ENCODE results near the gene TMED9.

The TMED9 gene

DNA sequence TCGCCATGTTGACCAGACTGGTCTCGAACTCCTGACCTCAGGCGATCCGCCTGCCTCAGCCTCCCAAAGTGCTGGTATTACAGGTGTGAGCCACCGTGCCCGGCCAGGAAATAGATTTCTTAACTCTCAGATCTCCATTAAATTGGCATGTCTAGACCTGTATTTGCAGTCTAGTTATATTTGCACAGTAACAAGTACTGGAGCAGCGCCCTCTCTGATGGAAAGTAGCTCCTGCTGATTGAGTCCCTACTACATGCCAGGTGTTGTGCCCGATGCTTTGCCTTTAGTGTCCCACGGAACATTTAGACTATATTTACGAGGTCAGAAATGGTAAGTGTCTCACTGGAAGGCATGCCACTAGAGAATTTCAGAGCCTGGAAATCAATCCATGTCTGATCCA, 15.8 kb upstream of the TMED9 start:
- TF ChIP-seq, protein P1, sequence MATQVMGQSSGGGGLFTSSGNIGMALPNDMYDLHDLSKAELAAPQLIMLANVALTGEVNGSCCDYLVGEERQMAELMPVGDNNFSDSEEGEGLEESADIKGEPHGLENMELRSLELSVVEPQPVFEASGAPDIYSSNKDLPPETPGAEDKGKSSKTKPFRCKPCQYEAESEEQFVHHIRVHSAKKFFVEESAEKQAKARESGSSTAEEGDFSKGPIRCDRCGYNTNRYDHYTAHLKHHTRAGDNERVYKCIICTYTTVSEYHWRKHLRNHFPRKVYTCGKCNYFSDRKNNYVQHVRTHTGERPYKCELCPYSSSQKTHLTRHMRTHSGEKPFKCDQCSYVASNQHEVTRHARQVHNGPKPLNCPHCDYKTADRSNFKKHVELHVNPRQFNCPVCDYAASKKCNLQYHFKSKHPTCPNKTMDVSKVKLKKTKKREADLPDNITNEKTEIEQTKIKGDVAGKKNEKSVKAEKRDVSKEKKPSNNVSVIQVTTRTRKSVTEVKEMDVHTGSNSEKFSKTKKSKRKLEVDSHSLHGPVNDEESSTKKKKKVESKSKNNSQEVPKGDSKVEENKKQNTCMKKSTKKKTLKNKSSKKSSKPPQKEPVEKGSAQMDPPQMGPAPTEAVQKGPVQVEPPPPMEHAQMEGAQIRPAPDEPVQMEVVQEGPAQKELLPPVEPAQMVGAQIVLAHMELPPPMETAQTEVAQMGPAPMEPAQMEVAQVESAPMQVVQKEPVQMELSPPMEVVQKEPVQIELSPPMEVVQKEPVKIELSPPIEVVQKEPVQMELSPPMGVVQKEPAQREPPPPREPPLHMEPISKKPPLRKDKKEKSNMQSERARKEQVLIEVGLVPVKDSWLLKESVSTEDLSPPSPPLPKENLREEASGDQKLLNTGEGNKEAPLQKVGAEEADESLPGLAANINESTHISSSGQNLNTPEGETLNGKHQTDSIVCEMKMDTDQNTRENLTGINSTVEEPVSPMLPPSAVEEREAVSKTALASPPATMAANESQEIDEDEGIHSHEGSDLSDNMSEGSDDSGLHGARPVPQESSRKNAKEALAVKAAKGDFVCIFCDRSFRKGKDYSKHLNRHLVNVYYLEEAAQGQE (IDR thresholded peaks at IDR 0.05; ENCODE audit: insufficient read depth in 1 of 2, low read depth in 2 of 2, low read length in 2 of 2) = no peak
- TF ChIP-seq FOXP2 (optimal IDR thresholded peaks at IDR 0.05; ENCODE audit: borderline replicate concordance, extremely low read depth, extremely low read length, insufficient read depth) = no peak
- no peak for TF ChIP-seq TAF1 (IDR thresholded peaks at IDR 0.05; ENCODE audit: borderline replicate concordance, insufficient read depth, low read length)
- TF ChIP-seq POLR2AphosphoS5 (IDR thresholded peaks at IDR 0.05; ENCODE audit: low read depth, low read length) = no peak
- no peak for TF ChIP-seq SIN3A (IDR thresholded peaks at IDR 0.05; ENCODE audit: borderline replicate concordance, insufficient read depth, low read length)

DNA sequence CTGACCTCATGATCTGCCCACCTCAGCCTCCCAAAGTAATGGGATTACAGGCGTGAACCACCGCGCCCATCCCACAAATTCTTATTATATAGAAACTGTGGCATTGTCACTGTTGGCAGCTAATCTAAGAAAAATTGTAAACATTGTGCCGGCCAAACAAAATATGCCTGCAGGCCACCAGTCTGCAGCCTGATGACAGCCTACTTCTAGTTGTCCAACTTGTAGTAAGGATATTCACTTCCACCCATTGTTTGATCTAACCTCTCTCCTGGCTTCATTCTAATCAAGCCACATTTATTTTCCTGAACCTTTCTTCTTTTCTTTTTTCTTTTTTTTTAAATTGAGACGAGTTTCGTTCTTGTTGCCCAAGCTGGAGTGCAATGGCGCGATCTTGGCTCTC, 13.7 kb upstream of the TMED9 start:
- TF ChIP-seq FOXP2 (optimal IDR thresholded peaks at IDR 0.05; ENCODE audit: borderline replicate concordance, extremely low read depth, extremely low read length, insufficient read depth) (no peak), POLR2AphosphoS5 (IDR thresholded peaks at IDR 0.05; ENCODE audit: low read depth, low read length) (no peak), SIN3A (IDR thresholded peaks at IDR 0.05; ENCODE audit: borderline replicate concordance, insufficient read depth, low read length) (no peak), TAF1 (IDR thresholded peaks at IDR 0.05; ENCODE audit: borderline replicate concordance, insufficient read depth, low read length) (no peak)
- TF ChIP-seq, protein P1 (IDR thresholded peaks at IDR 0.05; ENCODE audit: insufficient read depth in 1 of 2, low read depth in 2 of 2, low read length in 2 of 2) = no peak

DNA sequence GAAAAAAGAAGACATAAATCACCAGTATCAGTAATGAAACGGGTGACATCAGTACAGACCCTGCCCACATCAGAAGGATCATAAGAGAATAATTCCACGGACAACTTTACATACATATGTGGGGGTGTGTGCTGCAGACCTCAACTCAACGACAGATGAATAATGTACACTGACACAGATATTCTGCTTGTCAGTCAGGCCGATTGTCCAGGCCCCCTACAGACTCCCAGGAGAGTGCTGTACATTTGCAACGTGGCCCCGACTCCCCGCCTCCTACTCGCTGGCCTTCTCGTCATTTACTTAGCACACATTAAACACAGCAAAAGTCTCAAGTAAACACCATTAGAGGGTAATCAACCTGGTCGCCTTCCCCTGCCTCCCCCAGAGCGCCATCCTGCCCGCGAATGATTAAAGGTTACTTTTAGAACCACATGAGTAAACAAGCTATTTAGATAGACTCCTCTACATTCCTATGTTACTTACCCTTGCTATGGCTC, 3.5 kb upstream of the TMED9 start:
- TF ChIP-seq, protein P1 (IDR thresholded peaks at IDR 0.05; ENCODE audit: insufficient read depth in 1 of 2, low read depth in 2 of 2, low read length in 2 of 2) = no peak

DNA sequence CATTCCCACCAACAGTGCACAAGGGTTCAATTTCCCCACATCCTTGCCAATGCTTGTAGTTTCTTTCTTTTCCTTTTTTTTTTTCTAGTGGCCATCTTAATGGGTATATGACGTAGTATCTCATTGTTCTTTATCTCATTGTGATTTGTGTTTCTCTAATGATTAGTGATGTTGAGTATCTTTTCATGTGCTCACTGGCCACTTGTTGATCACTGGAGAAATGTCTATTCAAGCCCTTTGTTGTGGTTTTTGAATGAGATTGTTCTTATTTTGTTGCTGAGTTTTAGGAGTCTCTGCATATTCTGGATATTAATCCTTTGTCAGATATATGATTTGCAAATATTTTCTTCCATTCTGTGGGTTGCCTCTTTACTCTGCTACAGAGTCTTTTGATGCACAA, 1.6 kb upstream of the TMED9 start:
- TF ChIP-seq POLR2AphosphoS5 (IDR thresholded peaks at IDR 0.05; ENCODE audit: low read depth, low read length) (no peak), FOXP2 (optimal IDR thresholded peaks at IDR 0.05; ENCODE audit: borderline replicate concordance, extremely low read depth, extremely low read length, insufficient read depth) (no peak), SIN3A (IDR thresholded peaks at IDR 0.05; ENCODE audit: borderline replicate concordance, insufficient read depth, low read length) (no peak), TAF1 (IDR thresholded peaks at IDR 0.05; ENCODE audit: borderline replicate concordance, insufficient read depth, low read length) (no peak)
- TF ChIP-seq, protein P1 (IDR thresholded peaks at IDR 0.05; ENCODE audit: insufficient read depth in 1 of 2, low read depth in 2 of 2, low read length in 2 of 2) = no peak

DNA sequence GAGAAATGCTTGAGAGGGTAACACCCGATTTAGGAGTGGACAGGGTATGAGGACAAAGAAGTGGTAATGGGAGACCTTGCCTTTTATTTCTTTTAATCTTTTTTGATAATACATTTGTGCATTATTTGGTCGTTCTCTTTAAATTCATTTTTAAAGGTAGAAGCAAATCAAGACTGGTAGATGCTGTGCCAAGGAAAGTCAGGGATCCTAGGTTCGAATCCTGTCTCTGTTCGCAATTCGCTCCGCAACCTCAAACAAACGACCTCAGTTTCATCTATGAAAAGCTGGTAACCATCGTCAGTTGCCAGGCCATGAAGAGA, 353 bp upstream of the TMED9 start:
- TF ChIP-seq SIN3A (IDR thresholded peaks at IDR 0.05; ENCODE audit: borderline replicate concordance, insufficient read depth, low read length) = no peak
- TF ChIP-seq TAF1 (IDR thresholded peaks at IDR 0.05; ENCODE audit: borderline replicate concordance, insufficient read depth, low read length) = no peak
- no peak for TF ChIP-seq FOXP2 (optimal IDR thresholded peaks at IDR 0.05; ENCODE audit: borderline replicate concordance, extremely low read depth, extremely low read length, insufficient read depth)
- TF ChIP-seq POLR2AphosphoS5 (IDR thresholded peaks at IDR 0.05; ENCODE audit: low read depth, low read length) = no peak
- TF ChIP-seq, protein P1 (IDR thresholded peaks at IDR 0.05; ENCODE audit: insufficient read depth in 1 of 2, low read depth in 2 of 2, low read length in 2 of 2) = no peak
